Cardiac muscle cell (in vitro differentiated cells and primary cell): Measurements from ENCODE around the gene GPR12. TPM values are rescaled to one million over a fixed set of nuclear protein-coding genes. Genes with fewer than 3 reads are reported as not detected.
A peak's percentile ranks its signal among the peaks of the same experiment; 100 is the strongest.

Experiments used
- DNase-seq, 2 donors: peaks; one replicate each; pipeline versions ENCODE4 v3.0.0 to v3.0.0-alpha.2; 2010 to 2017; ENCODE audit warnings: low read depth in 1 of 2, low spot score in 1 of 2
- H3K27ac ChIP-seq: fragments of 200-600 bp; sonication (generic); 2 replicates; pipeline ENCODE4 v1.5.1; 2016
- H3K27me3 ChIP-seq: fragments of 200-600 bp; sonication (generic); 2 replicates; pipeline ENCODE4 v1.6.0; 2016; ENCODE audit warnings: control low read depth
- H3K36me3 ChIP-seq: fragments of 200-600 bp; sonication (generic); 2 replicates; pipeline ENCODE4 v1.5.1; 2016; ENCODE audit warnings: control low read depth
- H3K4me1 ChIP-seq: fragments of 200-600 bp; sonication (generic); 2 replicates; pipeline ENCODE4 v1.8.1; 2017; ENCODE audit warnings: low read depth, mild to moderate bottlenecking, mixed run types
- H3K4me3 ChIP-seq: fragments of 200-600 bp; sonication (generic); 2 replicates; pipeline ENCODE4 v1.5.1; 2016; ENCODE audit warnings: mild to moderate bottlenecking
- H3K9me3 ChIP-seq: fragments of 200-600 bp; sonication (generic); 2 replicates; pipeline ENCODE4 v1.5.1; 2017; ENCODE audit warnings: low read depth, mild to moderate bottlenecking, control low read depth
- CTCF ChIP-seq: IDR thresholded peaks from 2 replicates; pipeline ENCODE4 v1.5.1; 2012; ENCODE audit warnings: low read depth, mild to moderate bottlenecking, low read length
- polyA plus RNA-seq: library from polyadenylated mRNA; unstranded; fragments of >200 nt; fragmentation: Nextera tagmentation; extraction: Ambion mirVana; gene quantifications from 2 replicates; pipeline ENCODE4 v1.2.1, GENCODE V29; 2016
- total RNA-seq: library from RNA; depleted of rRNA; stranded (reverse); fragments of >200 nt; gene quantifications from 2 replicates; pipeline ENCODE4 v1.2.3, GENCODE V29; 2016

GPR12 gene
- total and polyA plus RNA-seq, 2 experiments from 2014 or later = not detected

GRCh38 chr13:26722321-26722720 lies 38.3 kb downstream of the GPR12 start:
- Histone ChIP-seq H3K4me3 (no peak overlapping the region), H3K27me3 (no peaks in the 10 kb centered on the region), H3K36me3 (no peaks in the 10 kb centered on the region), H3K27ac (no peak overlapping the region), H3K4me1 (no peaks in the 10 kb centered on the region), H3K9me3 (no peaks in the 10 kb centered on the region)
- TF ChIP-seq CTCF = no peak
- DNase-seq = no peak

- no peaks in the 10 kb centered on the region for H3K36me3 ChIP-seq
- H3K4me1 ChIP-seq = no peaks in the 10 kb centered on the region
- TF ChIP-seq CTCF = no peak
- no peaks in the 10 kb centered on the region for H3K9me3 ChIP-seq
- no peak for DNase-seq
- no peak overlapping the region for H3K4me3 ChIP-seq
- H3K27ac ChIP-seq = no peak overlapping the region
- no peaks in the 10 kb centered on the region for H3K27me3 ChIP-seq
Observed at GRCh38 chr13:26721251-26722121, 39.1 kb downstream of the GPR12 start.

- no peaks in the 10 kb centered on the region for H3K4me1 ChIP-seq
- peak in 1 of 2 donors; percentile 6 for DNase-seq
- no peak overlapping the region for H3K4me3 ChIP-seq
- no peaks in the 10 kb centered on the region for H3K9me3 ChIP-seq
- no peaks in the 10 kb centered on the region for H3K27me3 ChIP-seq
- H3K36me3 ChIP-seq = no peaks in the 10 kb centered on the region
- TF ChIP-seq CTCF = peak; percentile 16
- H3K27ac ChIP-seq = no peak overlapping the region
Observed at GRCh38 chr13:26719356-26719945, 41.1 kb downstream of the GPR12 start.

GRCh38 chr13:26718872-26719271 lies 41.7 kb downstream of the GPR12 start:
- Histone ChIP-seq H3K27ac (no peak overlapping the region), H3K36me3 (no peaks in the 10 kb centered on the region), H3K9me3 (no peaks in the 10 kb centered on the region), H3K4me3 (no peak overlapping the region), H3K27me3 (no peaks in the 10 kb centered on the region), H3K4me1 (no peaks in the 10 kb centered on the region)
- DNase-seq = no peak
- TF ChIP-seq CTCF = no peak

GRCh38 chr13:26718146-26718545 lies 42.4 kb downstream of the GPR12 start:
- Histone ChIP-seq H3K4me1 (no peaks in the 10 kb centered on the region), H3K27ac (no peak overlapping the region), H3K36me3 (no peaks in the 10 kb centered on the region), H3K4me3 (no peak overlapping the region), H3K27me3 (no peaks in the 10 kb centered on the region), H3K9me3 (no peaks in the 10 kb centered on the region)
- TF ChIP-seq CTCF = no peak
- no peak for DNase-seq
